Measurements from ENCODE around the gene MAP3K6.

The MAP3K6 gene

DNA sequence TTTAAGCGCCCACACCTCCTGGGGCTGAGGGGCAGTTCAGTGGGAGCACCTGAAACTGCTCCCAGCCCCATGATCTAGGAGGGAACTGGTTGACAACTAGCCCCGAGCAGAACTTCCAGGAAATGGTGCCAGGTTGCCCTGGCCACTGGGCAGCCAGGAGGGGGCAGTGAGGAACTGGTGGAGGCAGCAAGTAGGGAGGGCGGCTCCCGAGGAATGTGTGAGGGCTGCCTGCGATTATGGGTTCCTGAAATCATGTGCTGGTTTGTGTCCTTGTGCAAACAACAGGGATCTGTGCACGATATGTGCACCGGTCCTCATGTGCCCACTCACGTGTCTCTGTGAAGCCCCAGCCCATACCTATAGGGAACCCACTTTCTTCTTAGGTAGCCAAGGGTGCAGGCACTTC, 35.6 kb upstream of the MAP3K6 start:
- H3K9me3 ChIP-seq (replicated peaks; ENCODE audit: insufficient read depth, low read length) = no peaks in the 10 kb centered on the region
- no peak for TF ChIP-seq EZH2 (optimal IDR thresholded peaks at IDR 0.05; ENCODE audit: low read depth, low read length)
- TF ChIP-seq, protein P1, sequence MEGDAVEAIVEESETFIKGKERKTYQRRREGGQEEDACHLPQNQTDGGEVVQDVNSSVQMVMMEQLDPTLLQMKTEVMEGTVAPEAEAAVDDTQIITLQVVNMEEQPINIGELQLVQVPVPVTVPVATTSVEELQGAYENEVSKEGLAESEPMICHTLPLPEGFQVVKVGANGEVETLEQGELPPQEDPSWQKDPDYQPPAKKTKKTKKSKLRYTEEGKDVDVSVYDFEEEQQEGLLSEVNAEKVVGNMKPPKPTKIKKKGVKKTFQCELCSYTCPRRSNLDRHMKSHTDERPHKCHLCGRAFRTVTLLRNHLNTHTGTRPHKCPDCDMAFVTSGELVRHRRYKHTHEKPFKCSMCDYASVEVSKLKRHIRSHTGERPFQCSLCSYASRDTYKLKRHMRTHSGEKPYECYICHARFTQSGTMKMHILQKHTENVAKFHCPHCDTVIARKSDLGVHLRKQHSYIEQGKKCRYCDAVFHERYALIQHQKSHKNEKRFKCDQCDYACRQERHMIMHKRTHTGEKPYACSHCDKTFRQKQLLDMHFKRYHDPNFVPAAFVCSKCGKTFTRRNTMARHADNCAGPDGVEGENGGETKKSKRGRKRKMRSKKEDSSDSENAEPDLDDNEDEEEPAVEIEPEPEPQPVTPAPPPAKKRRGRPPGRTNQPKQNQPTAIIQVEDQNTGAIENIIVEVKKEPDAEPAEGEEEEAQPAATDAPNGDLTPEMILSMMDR (IDR thresholded peaks at IDR 0.05; ENCODE audit: low read length) = peak; percentile 15; the same call in 1 of the 2 replicates
- TF ChIP-seq EZH2phosphoT487 (IDR thresholded peaks at IDR 0.05; ENCODE audit: low read length) = no peak
- no peaks in the 10 kb centered on the region for H3K36me3 ChIP-seq (replicated peaks; ENCODE audit: insufficient read depth, low read length)
- H3F3A ChIP-seq (ENCODE audit: insufficient read depth, low read length) = no peaks in the 10 kb centered on the region
- no peaks in the 10 kb centered on the region for H3K27me3 ChIP-seq (replicated peaks; ENCODE audit: insufficient read depth, low read length)
- H4K20me1 ChIP-seq (ENCODE audit: insufficient read depth, low read length) = no peaks in the 10 kb centered on the region
- H3K4me2 ChIP-seq (ENCODE audit: low read depth, low read length) = no peak overlapping the region
- H3K79me2 ChIP-seq (ENCODE audit: low read length) = no peaks in the 10 kb centered on the region
- no peak overlapping the region for H3K27ac ChIP-seq (ENCODE audit: low read length)
- H3K9me2 ChIP-seq (replicated peaks; ENCODE audit: insufficient read depth, low read length) = no peaks in the 10 kb centered on the region
- H3K4me3 ChIP-seq (ENCODE audit: low read length) = no peak overlapping the region
- H3K9ac ChIP-seq (ENCODE audit: low read length) = no peak overlapping the region
- H2AFZ ChIP-seq (ENCODE audit: low read length) = no peak overlapping the region
- peaks cover 2% of the 10 kb centered on the region; the same call in 1 of the 2 replicates for H3K4me1 ChIP-seq (ENCODE audit: low read length)
- no peak for DNase-seq

DNA sequence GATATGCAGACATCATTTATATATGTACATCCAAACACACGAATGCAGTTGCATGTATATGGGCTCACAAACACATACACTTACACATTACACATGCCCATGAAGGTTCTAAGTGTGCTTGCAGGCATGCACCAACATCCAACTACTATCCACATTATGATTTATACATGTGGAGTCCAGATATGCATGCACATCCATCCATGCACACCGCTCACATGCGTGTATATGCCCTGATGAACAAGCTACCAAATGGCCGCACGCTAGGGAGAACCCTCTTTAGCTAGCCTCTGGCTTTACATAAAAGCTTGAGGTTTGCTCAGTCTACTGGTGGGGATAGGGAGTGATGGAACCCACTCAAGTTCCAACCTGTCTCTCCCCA, 34.2 kb upstream of the MAP3K6 start:
- Histone ChIP-seq H3K9me2 (replicated peaks; ENCODE audit: insufficient read depth, low read length) (no peaks in the 10 kb centered on the region), H2AFZ (ENCODE audit: low read length) (no peak overlapping the region), H3K4me3 (ENCODE audit: low read length) (no peak overlapping the region), H4K20me1 (ENCODE audit: insufficient read depth, low read length) (no peaks in the 10 kb centered on the region), H3K27ac (ENCODE audit: low read length) (no peak overlapping the region), H3K4me2 (ENCODE audit: low read depth, low read length) (no peak overlapping the region), H3K36me3 (replicated peaks; ENCODE audit: insufficient read depth, low read length) (no peaks in the 10 kb centered on the region), H3F3A (ENCODE audit: insufficient read depth, low read length) (no peaks in the 10 kb centered on the region), H3K79me2 (ENCODE audit: low read length) (no peaks in the 10 kb centered on the region), H3K9ac (ENCODE audit: low read length) (no peak overlapping the region), H3K9me3 (replicated peaks; ENCODE audit: insufficient read depth, low read length) (no peaks in the 10 kb centered on the region), H3K27me3 (replicated peaks; ENCODE audit: insufficient read depth, low read length) (no peaks in the 10 kb centered on the region), H3K4me1 (ENCODE audit: low read length) (no peaks in the 10 kb centered on the region)
- no peak for DNase-seq
- TF ChIP-seq EZH2phosphoT487 (IDR thresholded peaks at IDR 0.05; ENCODE audit: low read length) (no peak), EZH2 (optimal IDR thresholded peaks at IDR 0.05; ENCODE audit: low read depth, low read length) (no peak)
- TF ChIP-seq, protein P1 (IDR thresholded peaks at IDR 0.05; ENCODE audit: low read length) = no peak

DNA sequence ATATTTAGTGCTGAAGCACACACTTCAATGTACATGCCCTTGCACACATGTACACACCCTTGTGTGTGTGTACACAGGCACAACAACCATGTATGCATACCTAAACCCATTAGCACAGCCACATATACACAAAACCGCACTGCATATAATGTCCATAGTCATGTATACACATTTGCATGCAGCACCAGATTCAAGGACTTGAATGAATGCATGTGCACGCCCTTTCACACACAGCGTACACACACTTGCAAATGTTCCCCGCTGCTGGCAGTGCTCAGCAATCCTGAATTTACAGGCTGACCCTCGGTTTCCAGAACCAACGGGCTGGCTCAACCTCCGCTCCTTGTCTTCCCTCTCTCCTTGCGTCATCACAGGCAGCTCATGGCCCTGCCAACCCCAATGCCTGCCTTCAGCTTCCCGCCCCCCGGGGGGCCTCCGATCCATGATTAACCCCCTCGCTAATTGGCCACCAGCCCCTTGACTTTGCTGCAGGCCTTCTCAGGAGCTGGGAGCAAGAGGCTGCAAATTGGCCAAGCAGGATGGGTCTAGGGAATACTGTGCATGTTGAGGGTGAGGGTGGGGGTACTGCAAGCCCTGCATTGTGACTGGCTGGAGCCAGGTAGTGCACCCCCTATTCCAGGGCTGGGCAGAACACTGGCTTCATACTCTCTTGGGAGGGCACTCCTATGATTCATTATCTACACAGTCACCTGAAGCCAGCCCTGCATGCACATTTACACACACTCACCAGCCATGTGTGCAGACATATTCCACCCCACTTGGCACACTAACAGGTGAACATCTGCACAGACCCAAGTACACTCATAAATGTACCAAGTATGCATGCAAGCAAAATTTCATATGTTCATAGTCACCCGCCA, 33.6 kb upstream of the MAP3K6 start:
- Histone ChIP-seq H3K36me3 (replicated peaks; ENCODE audit: insufficient read depth, low read length) (no peaks in the 10 kb centered on the region), H3K4me3 (ENCODE audit: low read length) (no peak overlapping the region), H3K27me3 (replicated peaks; ENCODE audit: insufficient read depth, low read length) (no peaks in the 10 kb centered on the region), H3K9me3 (replicated peaks; ENCODE audit: insufficient read depth, low read length) (no peaks in the 10 kb centered on the region), H3F3A (ENCODE audit: insufficient read depth, low read length) (no peaks in the 10 kb centered on the region), H4K20me1 (ENCODE audit: insufficient read depth, low read length) (no peaks in the 10 kb centered on the region), H3K9ac (ENCODE audit: low read length) (no peak overlapping the region), H3K9me2 (replicated peaks; ENCODE audit: insufficient read depth, low read length) (no peaks in the 10 kb centered on the region), H3K79me2 (ENCODE audit: low read length) (no peaks in the 10 kb centered on the region), H3K4me1 (ENCODE audit: low read length) (no peaks in the 10 kb centered on the region), H3K4me2 (ENCODE audit: low read depth, low read length) (no peak overlapping the region), H2AFZ (ENCODE audit: low read length) (no peak overlapping the region), H3K27ac (ENCODE audit: low read length) (no peak overlapping the region)
- TF ChIP-seq, protein P1 (IDR thresholded peaks at IDR 0.05; ENCODE audit: low read length) = no peak
- TF ChIP-seq EZH2 (optimal IDR thresholded peaks at IDR 0.05; ENCODE audit: low read depth, low read length) (no peak), EZH2phosphoT487 (IDR thresholded peaks at IDR 0.05; ENCODE audit: low read length) (no peak)
- DNase-seq = no peak

Measured in MM.1S (cell line).